Globus pallidus (tissue), 1 donor: ENCODE measurements around the gene CUL1.

Experiments used
- DNase-seq: peaks from one replicate; pipeline ENCODE4 v3.0.0-alpha.2; 2015; ENCODE audit warnings: low spot score

CUL1 gene

GRCh38 chr7:148698397-148699023, at the start of gene CUL1:
Gene CUL1, plus strand, starts transcription at chr7:148698903. Its CDS starts 31,220 bp downstream, at chr7:148730123.
- peak; percentile 63 for DNase-seq

GRCh38 chr7:148650232-148650858, 48.4 kb upstream of the CUL1 start:
- DNase-seq: no peak

- no peak for DNase-seq
These were observed 45.9 kb upstream of the CUL1 start for GRCh38 chr7:148652773-148653172.

GRCh38 chr7:148657929-148658328, 40.8 kb upstream of the CUL1 start:
- no peak for DNase-seq

- DNase-seq: no peak
These were observed 37.2 kb upstream of the CUL1 start for GRCh38 chr7:148661471-148661870.

GRCh38 chr7:148662646-148663045, 36.1 kb upstream of the CUL1 start:
- no peak for DNase-seq

- DNase-seq: peak; percentile 20
These were observed 34.4 kb upstream of the CUL1 start for GRCh38 chr7:148664324-148664723.

- DNase-seq: no peak
These were observed 33.5 kb upstream of the CUL1 start for GRCh38 chr7:148665221-148665620.

GRCh38 chr7:148669927-148670326, 28.8 kb upstream of the CUL1 start:
- no peak for DNase-seq

- DNase-seq: no peak
These were observed 28.3 kb upstream of the CUL1 start for GRCh38 chr7:148670374-148670773.

GRCh38 chr7:148670807-148671206, 27.9 kb upstream of the CUL1 start:
- peak; percentile 15 for DNase-seq

- DNase-seq: no peak
These were observed 26.7 kb upstream of the CUL1 start for GRCh38 chr7:148672041-148672440.

- DNase-seq: no peak
These were observed 24.0 kb upstream of the CUL1 start for GRCh38 chr7:148674689-148675088.

GRCh38 chr7:148676291-148676690, 22.4 kb upstream of the CUL1 start:
- no peak for DNase-seq

GRCh38 chr7:148681821-148682220, 16.9 kb upstream of the CUL1 start:
- DNase-seq: no peak

- DNase-seq: no peak
These were observed 14.3 kb upstream of the CUL1 start for GRCh38 chr7:148684289-148684830.

- DNase-seq: no peak
These were observed 12.3 kb upstream of the CUL1 start for GRCh38 chr7:148686312-148686937.

- DNase-seq: no peak
These were observed 11.1 kb upstream of the CUL1 start for GRCh38 chr7:148687555-148687954.

- DNase-seq: no peak
These were observed 10.2 kb upstream of the CUL1 start for GRCh38 chr7:148688526-148688925.

- no peak for DNase-seq
These were observed 5.1 kb upstream of the CUL1 start for GRCh38 chr7:148693651-148694050.

GRCh38 chr7:148694631-148695030, 4.1 kb upstream of the CUL1 start:
- no peak for DNase-seq

GRCh38 chr7:148695953-148696352, 2.8 kb upstream of the CUL1 start:
- no peak for DNase-seq

- DNase-seq: no peak
These were observed 1.9 kb upstream of the CUL1 start for GRCh38 chr7:148696787-148697186.
